Progenitor cell of endocrine pancreas (in vitro differentiated cells): ENCODE measurements around the gene THOC1. TPM values are rescaled to one million over a fixed set of nuclear protein-coding genes. Genes with fewer than 3 reads are reported as not detected.

ENCODE experiments used
- DNase-seq: peaks from one replicate; pipeline ENCODE4 v3.0.0; 2021; ENCODE audit warnings: low spot score; ENCODE audit not compliant: unreplicated experiment
- H3K27ac Mint-ChIP-seq: 2 replicates; pipeline ENCODE4 v1.8.0; 2021; ENCODE audit warnings: mild to moderate bottlenecking, moderate library complexity, mixed read lengths
- H3K27me3 Mint-ChIP-seq: 2 replicates; pipeline ENCODE4 v1.8.0; 2021; ENCODE audit warnings: mixed read lengths
- H3K36me3 Mint-ChIP-seq: 2 replicates; pipeline ENCODE4 v1.8.0; 2022; ENCODE audit warnings: mixed read lengths; ENCODE audit not compliant: insufficient read depth
- H3K4me1 Mint-ChIP-seq: 2 replicates; pipeline ENCODE4 v1.8.0; 2021; ENCODE audit warnings: low read depth, mixed read lengths
- H3K4me3 Mint-ChIP-seq: 2 replicates; pipeline ENCODE4 v1.8.0; 2021; ENCODE audit warnings: low read depth, mild to moderate bottlenecking, moderate library complexity, mixed read lengths
- H3K9me3 Mint-ChIP-seq: 2 replicates; pipeline ENCODE4 v1.8.0; 2021; ENCODE audit warnings: low read depth, mixed read lengths
- CTCF ChIP-seq: fragments of 200-600 bp; sonication (generic); IDR thresholded peaks from one replicate; pipeline ENCODE4 v1.5.0; 2021; ENCODE audit warnings: antibody characterized with exemption, mild to moderate bottlenecking; ENCODE audit not compliant: unreplicated experiment
- total RNA-seq: library from RNA; stranded (reverse); gene quantifications from 2 replicates; pipeline ENCODE4 v1.2.1, GENCODE V29; 2021

Gene THOC1
- total RNA-seq, 1 donor from 2014 or later = 102 TPM

DNA sequence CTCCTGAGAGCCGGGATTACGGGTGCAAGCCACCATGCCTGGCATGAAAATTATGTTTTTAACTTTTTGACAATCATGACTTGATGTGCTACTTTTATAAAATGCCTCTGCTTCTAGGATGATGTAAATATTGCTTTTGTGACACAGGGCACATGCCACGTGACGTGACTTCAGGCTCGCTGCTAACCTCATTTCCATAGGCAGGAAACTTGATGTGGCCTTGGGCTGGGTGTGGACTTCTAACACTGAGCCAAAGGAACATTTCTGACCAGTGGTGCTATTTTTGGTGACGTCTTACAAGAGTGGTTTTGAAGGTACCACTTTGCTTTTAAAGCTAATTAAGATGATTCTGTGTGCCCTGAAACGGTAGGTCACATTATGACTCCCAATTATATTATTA is 34.2 kb upstream of the THOC1 start:
- H3K9me3 Mint-ChIP-seq = no peaks in the 10 kb centered on the region
- H3K27ac Mint-ChIP-seq = no peak overlapping the region
- H3K27me3 Mint-ChIP-seq = peaks cover 9% of the 10 kb centered on the region
- no peak overlapping the region for H3K4me3 Mint-ChIP-seq
- TF ChIP-seq CTCF = no peak
- no peaks in the 10 kb centered on the region for H3K36me3 Mint-ChIP-seq
- no peak for DNase-seq
- H3K4me1 Mint-ChIP-seq = peaks cover 10% of the 10 kb centered on the region

DNA sequence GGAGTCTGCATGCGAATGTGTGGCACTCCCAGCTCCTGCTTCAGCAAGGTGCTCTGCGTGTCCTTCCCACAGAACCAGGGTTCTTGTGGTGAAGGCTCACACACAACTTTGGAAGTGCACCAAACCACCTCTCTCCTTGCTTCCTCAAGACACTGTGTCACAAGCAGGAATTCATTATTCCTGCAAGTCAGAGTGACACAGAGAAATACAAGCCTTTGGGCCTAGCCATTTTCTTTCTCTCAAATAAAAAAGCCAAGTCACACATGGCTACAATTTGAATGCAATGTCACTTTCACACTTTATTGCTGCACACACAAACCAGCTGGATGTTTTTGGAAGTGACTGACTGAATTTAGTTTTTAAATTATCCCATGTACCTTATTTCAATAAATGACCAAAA is 30.1 kb upstream of the THOC1 start:
- no peak overlapping the region for H3K27ac Mint-ChIP-seq
- no peak for TF ChIP-seq CTCF
- H3K4me3 Mint-ChIP-seq = no peak overlapping the region
- DNase-seq = no peak
- H3K4me1 Mint-ChIP-seq = no peaks in the 10 kb centered on the region
- H3K36me3 Mint-ChIP-seq = no peaks in the 10 kb centered on the region
- H3K27me3 Mint-ChIP-seq = no peaks in the 10 kb centered on the region
- H3K9me3 Mint-ChIP-seq = no peaks in the 10 kb centered on the region

DNA sequence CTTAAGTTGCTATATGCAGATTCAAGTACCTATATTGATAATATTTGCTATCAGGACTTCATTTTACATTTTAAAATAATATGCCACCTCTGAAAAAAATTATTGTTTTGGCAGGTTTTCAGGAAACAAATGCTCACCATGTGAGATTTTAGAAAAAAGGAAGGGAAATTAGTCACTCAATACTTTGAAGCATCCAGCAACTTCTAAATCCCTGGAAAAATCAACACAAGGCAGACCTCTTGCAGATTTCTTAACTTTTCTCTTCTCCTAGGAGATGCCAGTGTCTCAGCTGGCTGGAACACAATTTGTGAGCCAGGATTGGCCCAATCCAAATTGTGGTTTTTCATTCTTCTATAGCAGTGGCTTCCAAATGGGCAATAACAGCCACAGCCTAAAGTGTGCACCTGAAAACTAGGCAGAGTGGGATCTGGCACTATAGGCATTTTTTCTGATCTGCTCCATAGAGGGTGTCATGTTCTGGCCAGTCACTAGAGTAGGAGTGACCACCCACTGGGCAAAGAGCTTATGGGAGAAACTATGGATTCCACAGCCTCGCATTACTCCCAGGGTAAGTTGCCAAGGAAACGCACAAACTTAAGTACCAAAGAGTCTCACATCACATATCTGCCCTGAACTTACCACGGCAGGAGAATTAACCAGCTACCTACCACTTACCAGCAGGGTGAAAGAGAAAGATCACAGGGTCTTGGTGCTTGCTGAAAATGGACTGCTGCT is 28.1 kb upstream of the THOC1 start:
- DNase-seq = no peak
- Mint-ChIP-seq H3K9me3 (no peaks in the 10 kb centered on the region), H3K27ac (no peak overlapping the region), H3K27me3 (no peaks in the 10 kb centered on the region), H3K4me1 (no peaks in the 10 kb centered on the region), H3K36me3 (no peaks in the 10 kb centered on the region), H3K4me3 (no peak overlapping the region)
- no peak for TF ChIP-seq CTCF

DNA sequence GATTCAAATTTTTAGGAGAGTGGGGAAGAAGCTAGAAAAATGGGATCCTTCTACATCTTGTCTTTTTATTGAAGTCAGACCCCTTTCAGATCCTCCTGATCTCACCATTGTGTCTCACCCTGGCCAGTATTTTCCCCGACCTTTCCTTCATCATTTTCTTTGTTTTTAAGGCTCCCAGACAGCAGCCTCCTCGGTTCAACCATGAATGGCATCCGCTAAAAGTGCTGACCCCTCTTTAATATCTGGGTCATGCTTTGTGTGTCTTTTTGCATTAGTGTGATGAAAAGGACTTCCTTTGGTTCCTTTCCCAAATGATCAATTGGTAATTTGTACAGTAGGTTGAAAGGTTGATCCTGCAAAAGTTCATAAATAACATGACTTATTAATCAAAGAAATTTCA is 26.7 kb upstream of the THOC1 start:
- DNase-seq = no peak
- no peaks in the 10 kb centered on the region for H3K27me3 Mint-ChIP-seq
- no peaks in the 10 kb centered on the region for H3K9me3 Mint-ChIP-seq

DNA sequence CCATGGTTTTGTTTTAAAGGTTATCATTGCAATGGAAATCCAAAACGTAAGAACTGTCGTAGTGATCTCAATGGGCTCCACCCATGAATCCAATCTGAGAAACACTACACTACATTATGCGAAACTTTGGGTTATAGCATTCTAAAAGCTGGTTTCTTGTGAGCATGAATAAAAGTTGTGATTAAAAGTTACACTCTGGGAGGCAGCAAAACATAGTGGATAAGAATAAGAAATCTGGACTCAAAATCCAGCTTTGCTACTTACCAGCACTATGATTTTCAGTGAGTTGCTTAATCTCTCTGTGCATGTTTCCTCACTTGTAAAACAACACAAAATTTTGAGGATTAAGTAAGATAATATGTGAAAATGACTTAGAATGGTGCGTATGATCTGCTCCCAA is 25.7 kb upstream of the THOC1 start:
- H3K27me3 Mint-ChIP-seq = no peaks in the 10 kb centered on the region
- H3K4me3 Mint-ChIP-seq = no peak overlapping the region
- no peak overlapping the region for H3K27ac Mint-ChIP-seq
- DNase-seq = no peak
- TF ChIP-seq CTCF = no peak
- no peaks in the 10 kb centered on the region for H3K9me3 Mint-ChIP-seq
- no peaks in the 10 kb centered on the region for H3K4me1 Mint-ChIP-seq
- no peaks in the 10 kb centered on the region for H3K36me3 Mint-ChIP-seq

More for the DNA sequence above, 26.7 kb upstream of the THOC1 start:
- H3K27ac Mint-ChIP-seq = no peak overlapping the region
- no peak for TF ChIP-seq CTCF
- no peaks in the 10 kb centered on the region for H3K36me3 Mint-ChIP-seq
- H3K4me1 Mint-ChIP-seq = no peaks in the 10 kb centered on the region
- no peak overlapping the region for H3K4me3 Mint-ChIP-seq
